ENCODE results near the gene LTBR. TPM values are rescaled to one million over a fixed set of nuclear protein-coding genes. Genes with fewer than 3 reads are reported as not detected.

The LTBR gene
- total and polyA plus RNA-seq, 12 donors, result 34.6 to 295 (median 140) TPM

GRCh38 chr12:6405963-6406362 lies 22.0 kb downstream of the LTBR start:
- Histone ChIP-seq H3K4me1 (replicated peaks in 1 of 2) (no peaks in the 10 kb centered on the region), H3K9me3 (replicated peaks in 1 of 3) (no peaks in the 10 kb centered on the region), H3K4me3 (no peak overlapping the region), H3K27ac (no peak overlapping the region), H3K36me3 (replicated peaks in 1 of 2) (no peaks in the 10 kb centered on the region), H3K27me3 (no peaks in the 10 kb centered on the region)
- TF ChIP-seq CTCF (IDR thresholded peaks at IDR 0.05), result no peak
- no peak for TF ChIP-seq POLR2A (IDR thresholded peaks at IDR 0.05)
- intact Hi-C loops (cut with DNase I), result no loop called here
- 78 to 80% (median 79%) methylated on average over 6 of the region's 6 CpGs for WGBS, 4 donors
- no peak for DNase-seq

GRCh38 chr12:6407236-6407954 lies 23.4 kb downstream of the LTBR start:
- Histone ChIP-seq H3K36me3 (replicated peaks in 1 of 2) (no peaks in the 10 kb centered on the region), H3K4me1 (replicated peaks in 1 of 2) (no peaks in the 10 kb centered on the region), H3K27ac (no peak overlapping the region), H3K27me3 (no peaks in the 10 kb centered on the region), H3K4me3 (no peak overlapping the region), H3K9me3 (replicated peaks in 1 of 3) (no peaks in the 10 kb centered on the region)
- intact Hi-C loops (cut with DNase I), result no loop called here
- DNase-seq, result no peak
- TF ChIP-seq POLR2A (IDR thresholded peaks at IDR 0.05) (no peak), CTCF (IDR thresholded peaks at IDR 0.05) (no peak)
- 91 to 96% (median 93%) methylated on average over 10 of the region's 10 CpGs for WGBS, 4 donors

- Histone ChIP-seq H3K4me1 (replicated peaks in 1 of 2) (no peaks in the 10 kb centered on the region), H3K4me3 (no peak overlapping the region), H3K36me3 (replicated peaks in 1 of 2) (no peaks in the 10 kb centered on the region), H3K27ac (peak overlapping the region in 1 of 5 donors; percentile 51), H3K27me3 (no peaks in the 10 kb centered on the region), H3K9me3 (replicated peaks in 1 of 3) (no peaks in the 10 kb centered on the region)
- intact Hi-C loops (cut with DNase I), result no loop called here
- 74 to 90% (median 80%) methylated on average over 3 of the region's 3 CpGs for WGBS, 4 donors
- TF ChIP-seq POLR2A (IDR thresholded peaks at IDR 0.05), result no peak
- TF ChIP-seq CTCF (IDR thresholded peaks at IDR 0.05), result no peak
- DNase-seq, result peak in 2 of 7 donors; percentile 39 to 47
Observed at GRCh38 chr12:6416596-6416995, 32.6 kb downstream of the LTBR start.

DNA sequence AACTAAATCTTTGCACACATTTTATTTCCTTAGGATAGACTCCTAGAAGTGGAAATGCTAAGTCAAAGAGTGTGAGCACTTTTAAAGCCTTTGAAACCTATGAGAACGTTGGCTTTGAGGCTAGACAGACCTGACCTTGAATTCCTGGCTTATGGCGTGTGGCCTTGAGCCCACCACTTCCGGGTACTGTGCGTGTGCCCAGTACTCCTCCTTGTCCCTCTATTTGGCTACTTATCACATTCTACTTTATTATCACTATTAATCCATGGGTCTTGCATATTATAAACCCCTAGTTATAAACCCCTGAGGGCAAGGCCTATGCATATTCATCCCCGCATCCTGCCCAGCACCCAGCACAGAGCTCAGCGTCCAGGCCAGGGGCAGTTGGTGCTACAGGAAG lies 34.8 kb downstream of the LTBR start:
- no peak for DNase-seq
- H3K9me3 ChIP-seq (replicated peaks in 1 of 3), result no peaks in the 10 kb centered on the region
- H3K4me3 ChIP-seq, result no peak overlapping the region
- H3K27me3 ChIP-seq, result no peaks in the 10 kb centered on the region
- H3K4me1 ChIP-seq (replicated peaks in 1 of 2), result peaks cover 6 to 8% of the 10 kb centered on the region in 2 donors
- 40 to 62% (median 50%) methylated on average over 6 of the region's 6 CpGs for WGBS, 4 donors
- H3K36me3 ChIP-seq (replicated peaks in 1 of 2), result no peaks in the 10 kb centered on the region
- no peak overlapping the region for H3K27ac ChIP-seq
- intact Hi-C loops (cut with DNase I), result no loop called here
- TF ChIP-seq CTCF (IDR thresholded peaks at IDR 0.05), result no peak
- TF ChIP-seq POLR2A (IDR thresholded peaks at IDR 0.05), result no peak

All from adrenal gland (tissue), 12 donors.